ENCODE data around the gene DBN1. TPM values are rescaled to one million over a fixed set of nuclear protein-coding genes. Genes with fewer than 3 reads are reported as not detected.

DBN1 gene
- total RNA-seq, 1 donor from 2014 or later = 83.3 TPM

DNA sequence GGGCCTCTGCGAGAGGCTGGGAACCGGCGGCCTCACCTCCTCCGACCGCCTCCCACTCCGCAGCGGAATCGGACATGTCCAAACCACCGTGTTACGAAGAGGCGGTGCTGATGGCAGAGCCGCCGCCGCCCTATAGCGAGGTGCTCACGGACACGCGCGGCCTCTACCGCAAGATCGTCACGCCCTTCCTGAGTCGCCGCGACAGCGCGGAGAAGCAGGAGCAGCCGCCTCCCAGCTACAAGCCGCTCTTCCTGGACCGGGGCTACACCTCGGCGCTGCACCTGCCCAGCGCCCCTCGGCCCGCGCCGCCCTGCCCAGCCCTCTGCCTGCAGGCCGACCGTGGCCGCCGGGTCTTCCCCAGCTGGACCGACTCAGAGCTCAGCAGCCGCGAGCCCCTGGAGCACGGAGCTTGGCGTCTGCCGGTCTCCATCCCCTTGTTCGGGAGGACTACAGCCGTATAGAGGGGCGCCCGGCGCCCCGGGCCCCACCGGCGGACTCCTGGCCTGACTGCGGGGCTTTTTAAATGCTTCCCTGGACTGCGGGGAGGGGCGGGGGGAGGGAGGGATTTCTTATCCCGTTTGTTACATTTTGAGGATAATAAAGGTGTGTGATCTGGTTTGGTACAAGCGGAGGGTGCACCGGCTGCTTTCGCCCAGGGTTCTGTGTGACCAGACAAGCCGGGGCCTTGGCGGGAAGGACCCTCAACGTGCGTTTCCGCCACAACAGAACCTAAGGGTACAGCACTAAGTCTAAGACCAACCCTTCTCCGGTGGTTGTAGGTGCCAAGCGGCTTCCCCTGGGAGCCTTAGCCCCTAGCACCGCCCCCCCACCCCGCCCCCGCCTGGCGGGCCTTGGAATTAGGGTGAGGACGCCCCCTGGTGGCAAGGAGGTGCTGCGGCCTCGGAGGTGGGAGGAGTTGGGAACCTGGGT is 17.5 kb downstream of the DBN1 start:
- DNase-seq (ENCODE audit: low spot score) = peak; percentile 91

GRCh38 chr5:177455036-177455660 is 18.3 kb downstream of the DBN1 start:
- DNase-seq (ENCODE audit: low spot score) = peak; percentile 71

- DNase-seq (ENCODE audit: low spot score) = peak; percentile 90
Measured at GRCh38 chr5:177454397-177455035, 18.9 kb downstream of the DBN1 start.

- DNase-seq (ENCODE audit: low spot score) = peak; percentile 68
Measured at GRCh38 chr5:177453852-177454396, 19.5 kb downstream of the DBN1 start.

DNA sequence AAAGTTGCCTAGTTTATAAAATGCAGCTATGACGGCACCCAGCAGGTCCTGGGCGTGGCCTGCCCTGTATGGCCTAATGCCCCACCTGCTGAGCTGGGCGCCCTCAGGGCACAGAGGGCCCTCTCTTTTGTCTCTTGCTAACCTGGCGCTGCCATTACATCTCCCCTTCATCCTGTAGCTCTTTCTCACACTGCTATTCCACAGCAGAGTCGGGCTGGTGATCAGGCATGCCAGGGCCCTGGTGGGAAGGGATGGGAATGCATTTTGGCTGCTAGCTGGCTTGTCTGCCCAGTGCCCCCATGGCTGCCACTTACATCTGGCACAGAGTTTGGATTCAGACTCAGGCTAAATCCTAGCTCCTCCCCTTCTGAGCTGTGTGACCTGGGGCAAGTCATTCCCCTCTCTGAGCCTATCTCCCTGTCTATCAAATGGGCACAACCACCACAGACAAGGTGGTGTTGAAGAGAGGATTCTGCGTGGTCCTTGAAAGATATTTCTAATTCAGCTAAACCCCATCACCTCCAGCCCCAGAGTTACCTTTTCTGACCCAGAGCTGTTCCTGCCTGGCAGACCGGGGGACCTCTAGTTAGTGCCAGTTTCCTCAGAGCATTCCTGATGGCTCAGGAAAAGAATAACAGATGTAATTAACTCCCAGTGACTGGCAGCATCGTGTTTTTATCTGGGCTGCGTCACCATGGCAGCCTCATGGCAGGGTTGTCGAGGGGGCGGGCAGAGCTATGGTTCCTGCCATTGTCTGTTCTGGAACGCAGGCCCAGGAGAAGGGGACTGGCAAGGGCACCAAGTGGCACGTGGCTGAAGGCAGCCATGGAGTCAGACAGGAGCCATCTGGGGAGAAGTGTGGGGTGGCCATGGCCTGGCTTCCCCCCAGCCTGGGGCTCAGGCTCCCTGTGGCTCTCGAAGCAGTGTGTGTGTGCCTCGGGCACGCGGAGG is 20.5 kb downstream of the DBN1 start:
- peak; percentile 36 for DNase-seq (ENCODE audit: low spot score)

DNA sequence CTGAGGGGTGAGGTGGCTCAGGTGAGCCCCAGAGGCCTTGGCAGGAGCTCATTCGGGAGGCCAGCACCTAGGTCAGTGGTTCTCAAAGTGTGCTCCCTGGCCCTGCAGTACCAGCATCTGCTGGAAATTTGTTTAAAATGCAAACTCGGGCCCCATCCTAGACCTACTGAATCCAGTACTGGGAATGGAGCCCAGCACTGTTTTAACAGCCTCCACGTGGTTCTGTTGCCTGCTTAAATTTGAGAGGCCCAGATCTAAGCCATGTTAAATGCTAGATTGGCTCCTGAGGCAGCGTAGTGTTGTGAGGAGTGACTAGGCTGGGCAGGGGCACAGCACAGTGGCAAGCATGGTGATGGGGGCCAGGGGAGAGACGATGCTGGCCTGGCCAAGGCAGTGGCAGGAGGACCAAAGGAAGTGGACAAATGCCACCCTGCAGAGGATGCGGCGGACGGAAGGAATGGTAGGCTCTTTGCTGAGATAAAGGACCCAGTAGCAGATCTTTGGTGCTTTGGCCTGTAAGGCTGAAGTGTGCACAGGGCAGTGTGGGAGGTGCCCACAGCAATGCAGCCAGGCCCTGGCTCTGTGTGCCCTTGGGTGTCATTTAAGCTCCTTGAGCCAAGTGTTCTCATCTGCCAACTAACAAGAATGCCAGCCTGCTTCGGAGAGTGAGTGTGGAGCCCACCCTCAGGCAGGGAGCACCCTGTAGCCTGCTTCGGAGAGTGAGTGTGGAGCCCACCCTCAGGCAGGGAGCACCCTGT is 22.6 kb downstream of the DBN1 start:
- peak; percentile 42 for DNase-seq (ENCODE audit: low spot score)

- DNase-seq (ENCODE audit: low spot score) = no peak
Measured at GRCh38 chr5:177449140-177450061, 24.0 kb downstream of the DBN1 start.

DNA sequence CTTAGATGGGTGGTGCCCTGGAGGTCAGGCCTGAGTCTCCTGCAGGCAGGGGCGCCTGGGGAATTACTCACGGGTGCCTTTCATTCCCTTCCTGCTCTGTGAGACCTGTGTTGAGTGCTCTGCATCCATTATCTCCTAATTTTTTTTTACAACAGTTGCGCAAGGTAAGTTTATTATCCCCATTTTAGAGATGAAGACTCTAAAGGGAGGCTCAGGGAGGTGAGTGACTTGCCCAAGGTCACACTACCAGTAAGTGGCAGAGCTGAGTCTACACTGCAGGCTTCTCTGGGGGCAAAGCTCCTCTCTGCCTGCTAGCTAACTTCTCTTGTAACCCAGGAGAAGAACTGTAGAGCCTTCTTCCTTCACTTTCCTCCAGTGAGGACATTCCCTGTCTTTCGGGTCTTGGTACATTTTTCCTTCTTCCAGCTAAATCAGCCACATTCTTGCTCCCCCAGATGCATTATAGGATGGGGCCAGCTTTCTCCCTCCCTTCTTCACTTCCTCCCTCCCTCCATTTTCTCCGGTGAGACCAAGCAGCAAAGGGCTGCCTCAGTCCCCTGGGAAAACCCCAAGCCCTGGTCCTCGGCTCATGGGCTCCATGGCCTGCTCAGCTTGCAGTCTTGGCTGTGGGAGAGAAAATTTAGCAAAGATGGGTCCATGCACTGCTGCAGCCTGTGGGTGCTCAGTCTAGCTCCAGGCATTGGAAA is 25.0 kb downstream of the DBN1 start:
- DNase-seq (ENCODE audit: low spot score) = no peak

GRCh38 chr5:177447611-177448243 is 25.7 kb downstream of the DBN1 start:
- peak; percentile 26 for DNase-seq (ENCODE audit: low spot score)

GRCh38 chr5:177447066-177447610 is 26.3 kb downstream of the DBN1 start:
- peak; percentile 48 for DNase-seq (ENCODE audit: low spot score)

DNA sequence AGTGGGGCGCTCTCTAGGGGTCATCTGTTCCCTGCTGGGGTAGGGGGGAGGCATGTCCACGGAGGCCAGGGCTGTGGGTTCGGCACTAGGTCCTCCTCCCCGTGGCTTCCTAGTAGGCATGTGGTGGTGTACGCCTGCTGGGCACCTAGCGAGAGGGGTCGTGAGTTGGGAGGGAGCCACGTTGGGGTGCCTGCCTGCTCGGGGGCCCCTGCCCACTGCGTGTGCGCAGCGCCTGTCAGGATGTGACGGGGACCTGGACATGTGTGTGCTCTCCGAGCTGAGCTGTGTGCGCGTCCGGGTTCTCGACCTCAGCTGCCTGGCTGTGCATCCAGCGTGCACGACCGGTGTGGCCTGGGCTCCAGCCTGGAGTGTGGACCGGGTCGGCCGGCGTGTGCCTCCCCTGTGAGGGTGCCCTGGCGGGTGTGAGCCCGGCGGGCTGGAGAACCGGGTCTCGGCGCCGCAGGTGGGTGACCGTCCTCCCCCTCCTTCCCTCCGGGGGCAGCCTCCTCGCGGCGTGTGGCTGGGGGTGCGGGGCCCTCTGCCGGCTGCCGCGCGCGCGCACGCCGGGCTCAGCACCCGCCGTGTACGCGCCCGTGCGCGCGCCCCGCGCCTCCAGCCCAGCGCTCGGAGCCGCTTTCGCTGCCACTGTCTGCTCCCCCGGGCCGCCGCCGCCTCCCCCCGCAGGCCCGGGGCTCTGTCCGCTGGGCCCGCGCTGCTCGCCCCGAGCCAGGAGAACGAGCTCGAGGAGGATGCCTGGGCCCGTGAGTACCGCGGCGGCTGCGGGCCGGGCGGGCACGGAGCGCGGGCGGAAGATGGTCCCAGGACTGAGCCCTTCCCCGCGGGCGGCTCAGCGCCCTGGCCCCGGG is 27.0 kb downstream of the DBN1 start, which contains the start of gene PRR7:
PRR7 (plus strand) TSS at position 615 of the 866 bp plus-strand sequence. CDS start 8,254 bp downstream, outside the sequence.
- peak; percentile 63 for DNase-seq (ENCODE audit: low spot score)

DNA sequence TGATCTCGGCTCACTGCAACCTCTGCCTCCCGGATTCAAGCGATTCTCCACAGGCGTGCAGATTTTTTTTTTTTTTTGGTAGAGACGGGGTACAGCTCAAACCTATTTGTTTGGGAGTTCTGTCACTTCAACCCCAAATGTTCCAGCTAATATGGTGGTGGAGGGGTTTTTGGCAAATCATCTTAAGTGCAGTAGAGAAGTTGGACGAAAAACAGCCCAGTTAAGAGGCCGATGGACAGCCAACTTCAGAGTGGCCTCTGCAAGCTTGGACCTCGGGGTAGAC is 27.6 kb downstream of the DBN1 start:
- DNase-seq (ENCODE audit: low spot score) = no peak

GRCh38 chr5:177445052-177445916 is 28.1 kb downstream of the DBN1 start:
- no peak for DNase-seq (ENCODE audit: low spot score)

DNA sequence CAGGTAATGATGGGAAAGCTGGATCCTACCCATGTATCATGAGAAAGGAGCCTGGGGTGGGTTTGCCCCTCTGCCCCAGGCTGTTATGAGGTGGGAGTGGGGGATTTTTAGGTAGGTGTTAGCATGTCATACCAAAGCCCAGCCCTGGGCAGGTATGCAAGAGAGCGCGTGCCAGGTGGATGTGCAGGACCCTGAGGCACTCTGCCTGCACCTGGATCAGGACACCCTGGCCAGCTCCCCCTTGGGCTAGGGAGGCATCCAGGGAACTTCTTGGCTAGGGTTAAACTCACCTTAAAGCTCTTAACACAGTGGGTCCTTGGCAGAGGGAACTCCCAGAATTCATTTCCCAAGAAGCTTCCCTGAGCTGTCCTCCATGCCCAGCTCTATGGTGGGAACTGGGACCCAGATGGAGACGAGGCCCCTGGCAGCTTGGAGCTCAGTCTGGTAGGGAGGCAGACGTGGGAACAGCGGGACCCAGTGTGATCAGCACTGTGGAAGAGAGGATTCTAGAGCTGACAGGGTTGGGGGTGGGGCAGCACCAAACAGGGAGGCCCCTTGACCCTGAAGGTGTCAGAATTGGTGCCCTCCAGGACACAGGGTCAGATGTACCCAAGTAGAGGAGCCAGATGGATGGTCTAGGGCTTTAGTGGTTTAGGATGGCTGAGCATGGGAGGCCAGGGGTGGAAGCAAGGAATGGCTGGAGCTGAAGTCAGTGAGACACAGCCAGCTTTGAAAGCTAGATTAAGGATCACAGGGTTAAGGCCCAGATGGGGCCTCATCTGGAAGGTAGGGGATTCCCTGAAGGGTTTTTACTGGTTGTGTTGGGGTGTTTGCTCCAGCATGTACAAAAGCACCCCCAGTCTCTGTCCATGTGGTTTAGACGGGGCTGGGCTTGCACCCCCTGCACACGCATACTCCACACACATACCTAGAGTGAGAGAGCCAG is 29.1 kb downstream of the DBN1 start:
- DNase-seq (ENCODE audit: low spot score) = peak; percentile 42

All from umbilical cord (tissue), 2 donors.